K562 (cell line): Measurements from ENCODE around the gene CNOT10. TPM values are rescaled to one million over a fixed set of nuclear protein-coding genes. Genes with fewer than 3 reads are reported as not detected.

ENCODE experiments used
- CXXC5 ChIP-seq: fragments of 250-450 bp; sonication (Bioruptor Pico); IDR thresholded peaks from 2 replicates; pipeline ENCODE4 v1.8.0; 2022; ENCODE audit warnings: inconsistent platforms, mild to moderate bottlenecking, moderate library complexity
- E4F1 ChIP-seq: fragments of 250-450 bp; sonication (Bioruptor Pico); IDR thresholded peaks from 2 replicates; pipeline ENCODE4 v1.5.0; 2021; ENCODE audit warnings: mild to moderate bottlenecking, borderline replicate concordance
- GATAD2A ChIP-seq: fragments of 450-650 bp; IDR thresholded peaks from 2 replicates; pipeline ENCODE4 v1.6.1; 2017
- MAFK ChIP-seq: IDR thresholded peaks from 2 replicates; pipeline ENCODE4 v1.6.1; 2011; ENCODE audit warnings: low read length, improper control_type of control experiment
- MEIS2 ChIP-seq: fragments of 450-650 bp; IDR thresholded peaks from 2 replicates; pipeline ENCODE4 v1.6.1; 2014; ENCODE audit warnings: mild to moderate bottlenecking; ENCODE audit not compliant: partially characterized antibody
- MITF ChIP-seq: IDR thresholded peaks from 2 replicates; pipeline ENCODE4 v1.6.1; 2014; ENCODE audit warnings: antibody characterized with exemption
- MTA2 ChIP-seq: fragments of 450-650 bp; IDR thresholded peaks from 2 replicates; pipeline ENCODE4 v1.6.1; 2016; ENCODE audit warnings: low read depth
- PBX2 ChIP-seq, 2 experiments: IDR thresholded peaks in 1 of 2; conservative IDR thresholded peaks in 1 of 2; 2 replicates each; pipeline ENCODE4 v1.6.1; 2016; ENCODE audit warnings: low read depth in 2 of 2, mild to moderate bottlenecking in 1 of 2, missing compliant biosample characterization in 1 of 2, missing genetic modification characterization in 1 of 2, moderate library complexity in 1 of 2
- POLR2AphosphoS5 ChIP-seq: IDR thresholded peaks from 2 replicates; pipeline ENCODE4 v1.6.1; 2011; ENCODE audit warnings: mild to moderate bottlenecking, low read depth, low read length, moderate library complexity; ENCODE audit not compliant: control insufficient read depth, insufficient read depth
- RBM39 ChIP-seq: fragments of 200-400 bp; formaldehyde crosslinking; optimal IDR thresholded peaks from 2 replicates; pipeline ENCODE3; 2018; ENCODE audit warnings: low read depth, low read length
- RNF219 ChIP-seq: fragments of 250-450 bp; sonication (Bioruptor Pico); IDR thresholded peaks from 2 replicates; pipeline ENCODE4 v1.5.0; 2022; ENCODE audit warnings: mild to moderate bottlenecking
- TAF9B ChIP-seq: fragments of 450-650 bp; IDR thresholded peaks from 2 replicates; pipeline ENCODE4 v1.6.1; 2018; ENCODE audit warnings: mild to moderate bottlenecking; ENCODE audit not compliant: partially characterized antibody
- TRIM24 ChIP-seq, 2 experiments: fragments of 450-650 bp; IDR thresholded peaks; 2 replicates each; pipeline ENCODE4 v1.6.1; 2016
- U2AF2 ChIP-seq: fragments of 200-400 bp; formaldehyde crosslinking; optimal IDR thresholded peaks from 2 replicates; pipeline ENCODE3; 2017; ENCODE audit warnings: low read depth, mild to moderate bottlenecking, low read length
- ZC3H4 ChIP-seq: sonication (generic); formaldehyde crosslinking; IDR thresholded peaks from 2 replicates; pipeline ENCODE4 v1.9.0; 2021; ENCODE audit warnings: missing genetic modification reagents, borderline replicate concordance
- ZKSCAN8 ChIP-seq: fragments of 200-800 bp; sonication (Bioruptor generic); IDR thresholded peaks from 2 replicates; pipeline ENCODE4 v1.6.1; 2016; ENCODE audit warnings: missing genetic modification characterization, missing compliant biosample characterization
- ZNF197 ChIP-seq: fragments of 200-800 bp; sonication (Bioruptor generic); IDR thresholded peaks from 2 replicates; pipeline ENCODE4 v1.6.1; 2016; ENCODE audit warnings: low read depth, missing genetic modification characterization, missing compliant biosample characterization
- ZNF280B ChIP-seq: fragments of 250-450 bp; sonication (Bioruptor Pico); IDR thresholded peaks from 2 replicates; pipeline ENCODE4 v1.5.1; 2021; ENCODE audit warnings: mild to moderate bottlenecking
- ZNF785 ChIP-seq: fragments of 250-450 bp; sonication (Bioruptor Pico); IDR thresholded peaks from 2 replicates; pipeline ENCODE4 v1.4.0; 2020; ENCODE audit warnings: mild to moderate bottlenecking
- polyA plus RNA-seq, 8 experiments: library from polyadenylated mRNA; depleted of rRNA in 4 of 8; stranded (reverse) in 5 of 8; unstranded in 3 of 8; fragments of >200 nt; fragmentation: Nextera tagmentation in 2 of 8; fragmentation: Illumina TruSeq in 1 of 8; extraction: Ambion mirVana in 2 of 8; extraction: Trizol in 1 of 8; gene quantifications; 2 replicates each; pipeline versions ENCODE4 v1.2.1 to v1.2.3, GENCODE V29; 2011 to 2014; ENCODE audit warnings: inconsistent platforms in 1 of 8, missing spikeins in 1 of 8
- total RNA-seq, 7 experiments: library from RNA; depleted of rRNA in 6 of 7; stranded (reverse); fragments of >200 nt in 6 of 7; fragmentation: Illumina TruSeq in 2 of 7; extraction: Trizol in 2 of 7; gene quantifications; 2 replicates each; pipeline versions ENCODE4 v1.2.1 to v1.2.3, GENCODE V29; 2011 to 2021; ENCODE audit warnings: low replicate concordance in 1 of 7

The CNOT10 gene
- total and polyA plus RNA-seq, 9 of the 15 experiments (the other 6 are each of a cell fraction or from before 2014, with no cell fraction given) = 35.7 to 114 (median 81.9) TPM

- TF ChIP-seq PBX2 (CRISPR knock-in tag; IDR thresholded peaks at IDR 0.05; ENCODE audit: low read depth) (no peak), PBX2 (tag; conservative IDR thresholded peaks at IDR 0.05; ENCODE audit: low read depth) (peak; percentile 32; the same call in 1 of the 2 replicates), MAFK (no peak), U2AF2 (no peak), ZKSCAN8 (CRISPR knock-in tag) (no peak), TAF9B (no peak), ZNF197 (no peak), POLR2AphosphoS5 (no peak), CXXC5 (CRISPR knock-in tag) (0 out of 2 replicates have a peak, but pooled peaks have one; percentile 9), E4F1 (CRISPR knock-in tag) (no peak), ZNF280B (CRISPR knock-in tag) (no peak), RBM39 (no peak), ZNF785 (no peak), MTA2 (no peak), GATAD2A (peak; percentile 55; the same call in 1 of the 2 replicates), MITF (no peak), ZC3H4 (CRISPR knock-in tag) (no peak), RNF219 (CRISPR knock-in tag) (no peak), MEIS2 (peak; percentile 14), TRIM24 (IDR thresholded peaks at IDR 0.05) (no peak)
Observed at GRCh38 chr3:32705232-32705631, 20.2 kb downstream of the CNOT10 start (continued).
